OCI-LY7 (cell line): ENCODE data around the gene RTEL1. TPM values are rescaled to one million over a fixed set of nuclear protein-coding genes. Genes with fewer than 3 reads are reported as not detected.

ENCODE experiments used
- BruUV-seq: library from RNA; stranded (reverse); fragments of 400-500 nt; replicated peaks from 2 replicates; lab custom pipeline; 2021; lab: Mats Ljungman, UMichigan
- CTCF ChIA-PET: fragments of 300-600 bp; sonication (Branson Sonifier 250); formaldehyde crosslinking; loops from one replicate; lab custom pipeline; 2022; ENCODE audit warnings: antibody characterized with exemption; ENCODE audit not compliant: unreplicated experiment; lab: Charles Lee
- POLR2A ChIA-PET: fragments of 300-600 bp; sonication (Branson Sonifier 250); formaldehyde crosslinking; loops from one replicate; lab custom pipeline; 2022; ENCODE audit warnings: antibody characterized with exemption; lab: Charles Lee
- DNase-seq: peaks from one replicate; pipeline ENCODE4 v3.0.0-alpha.2; 2015; ENCODE audit warnings: low spot score
- H2AFZ ChIP-seq: fragments of 200-600 bp; sonication (generic), shearing (Covaris generic); 2 replicates; pipeline ENCODE4 v1.6.1; 2014; ENCODE audit warnings: mild to moderate bottlenecking, antibody characterized with exemption, low read length, moderate library complexity
- H3K27ac ChIP-seq: fragments of 200-600 bp; sonication (generic); 2 replicates; pipeline ENCODE4 v1.5.1; 2014; ENCODE audit warnings: mixed run types, low read depth, mild to moderate bottlenecking, moderate library complexity, low read length, inconsistent platforms; ENCODE audit not compliant: poor library complexity, severe bottlenecking
- H3K36me3 ChIP-seq: fragments of 200-600 bp; sonication (generic); 2 replicates; pipeline ENCODE4 v1.6.1; 2014; ENCODE audit warnings: mild to moderate bottlenecking, antibody characterized with exemption, low read length, moderate library complexity, mixed read lengths; ENCODE audit not compliant: insufficient read depth
- H3K4me1 ChIP-seq: fragments of 200-600 bp; sonication (generic); 2 replicates; pipeline ENCODE4 v1.5.1; 2014; ENCODE audit warnings: mild to moderate bottlenecking, low read length; ENCODE audit not compliant: insufficient read depth, poor library complexity, severe bottlenecking
- H3K4me2 ChIP-seq: fragments of 200-600 bp; sonication (generic); 2 replicates; pipeline ENCODE4 v1.6.1; 2014; ENCODE audit warnings: mild to moderate bottlenecking, low read length
- H3K4me3 ChIP-seq: fragments of 200-600 bp; sonication (generic); 2 replicates; pipeline ENCODE4 v1.5.1; 2014; ENCODE audit warnings: mild to moderate bottlenecking, low read depth, low read length; ENCODE audit not compliant: poor library complexity, severe bottlenecking
- H3K79me2 ChIP-seq: fragments of 200-600 bp; sonication (generic); 2 replicates; pipeline ENCODE4 v1.6.1; 2016; ENCODE audit warnings: low read depth, mild to moderate bottlenecking, low read length, moderate library complexity, mixed read lengths; ENCODE audit not compliant: insufficient read depth
- H3K9me2 ChIP-seq: fragments of 200-600 bp; sonication (generic); 2 replicates; pipeline ENCODE4 v1.6.1; 2016; ENCODE audit warnings: mild to moderate bottlenecking, low read length, mixed read lengths; ENCODE audit not compliant: insufficient read depth
- H3K9me3 ChIP-seq: fragments of 200-600 bp; sonication (generic); 2 replicates; pipeline ENCODE4 v1.6.1; 2014; ENCODE audit warnings: mild to moderate bottlenecking, mixed run types, low read length, mixed read lengths
- H4K20me1 ChIP-seq: fragments of 200-600 bp; sonication (generic); 2 replicates; pipeline ENCODE4 v1.6.1; 2014; ENCODE audit warnings: mild to moderate bottlenecking, antibody characterized with exemption, low read length, moderate library complexity, mixed read lengths; ENCODE audit not compliant: insufficient read depth
- EZH2phosphoT487 ChIP-seq: fragments of 200-600 bp; sonication (generic); IDR thresholded peaks from 2 replicates; pipeline ENCODE4 v1.6.1; 2018; ENCODE audit warnings: low read depth, borderline replicate concordance, mild to moderate bottlenecking, mixed run types, antibody characterized with exemption, low read length, moderate library complexity, mixed read lengths
- intact Hi-C: fragments of 100-400 bp; cut with micrococcal nuclease; formaldehyde crosslinking; loops from one replicate; pipeline ENCODE4 v1.10.0; 2022; ENCODE audit not compliant: unreplicated experiment
- total RNA-seq, 2 experiments: library from RNA; depleted of rRNA in 1 of 2; stranded (reverse); fragments of >200 nt in 1 of 2; shearing (Covaris generic) in 1 of 2; gene quantifications; 2 replicates each; pipeline ENCODE4 v1.2.3, GENCODE V29; 2014 to 2022
- TF ChIP-seq, protein P1 (sequence below): fragments of 200-600 bp; sonication (generic); conservative IDR thresholded peaks from 2 replicates; pipeline ENCODE4 v1.5.1; 2014; ENCODE audit warnings: mild to moderate bottlenecking, antibody characterized with exemption, low read length, moderate library complexity, mixed read lengths

Gene RTEL1
- total RNA-seq, 2 experiments from 2014 or later = 22.5 to 47.2 TPM

DNA sequence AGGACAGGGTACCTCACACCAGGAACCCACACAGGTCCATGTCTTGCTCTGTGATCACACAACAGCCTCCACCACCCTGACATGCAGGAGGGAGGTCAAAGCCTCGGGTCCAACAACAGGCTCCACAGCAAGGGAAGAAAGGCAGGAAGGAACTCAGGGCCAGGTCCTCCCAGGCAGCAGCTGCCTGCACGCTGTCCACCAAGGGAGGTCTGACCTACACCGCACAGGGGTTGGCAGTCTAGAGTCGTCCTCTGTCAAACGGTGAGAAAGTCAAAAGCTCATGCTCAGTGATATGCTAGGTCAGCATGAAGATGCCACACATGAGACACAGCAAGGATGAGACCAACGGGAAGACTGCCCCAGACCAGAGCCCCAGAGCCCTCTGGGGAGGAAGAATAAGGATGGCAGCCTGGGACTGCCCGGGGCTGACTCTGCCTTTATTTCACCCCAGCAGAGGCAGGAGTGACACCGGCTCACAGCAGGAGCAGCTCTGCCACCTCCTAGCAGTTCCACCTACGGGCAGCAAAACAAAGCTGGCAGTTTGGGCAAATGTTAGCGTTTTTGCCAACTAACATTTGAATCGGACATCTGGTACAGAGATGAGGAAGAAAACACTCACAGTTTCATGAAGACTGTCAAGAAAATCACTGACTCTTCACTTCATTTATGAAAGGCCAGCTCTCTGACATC is 39.7 kb upstream of the RTEL1 start:
- Histone ChIP-seq H3K4me1 (no peaks in the 10 kb centered on the region), H3K9me2 (no peaks in the 10 kb centered on the region), H3K4me2 (no peak overlapping the region), H3K9me3 (no peaks in the 10 kb centered on the region), H3K27ac (no peak overlapping the region), H4K20me1 (no peaks in the 10 kb centered on the region), H2AFZ (no peak overlapping the region), H3K79me2 (peaks cover 11% of the 10 kb centered on the region; the same call in 1 of the 2 replicates), H3K36me3 (peaks cover 46% of the 10 kb centered on the region), H3K4me3 (no peak overlapping the region)
- intact Hi-C loops = no loop called here
- no peak for DNase-seq
- ChIA-PET POLR2A (no interaction called here), CTCF (no interaction called here)
- TF ChIP-seq, protein P1, sequence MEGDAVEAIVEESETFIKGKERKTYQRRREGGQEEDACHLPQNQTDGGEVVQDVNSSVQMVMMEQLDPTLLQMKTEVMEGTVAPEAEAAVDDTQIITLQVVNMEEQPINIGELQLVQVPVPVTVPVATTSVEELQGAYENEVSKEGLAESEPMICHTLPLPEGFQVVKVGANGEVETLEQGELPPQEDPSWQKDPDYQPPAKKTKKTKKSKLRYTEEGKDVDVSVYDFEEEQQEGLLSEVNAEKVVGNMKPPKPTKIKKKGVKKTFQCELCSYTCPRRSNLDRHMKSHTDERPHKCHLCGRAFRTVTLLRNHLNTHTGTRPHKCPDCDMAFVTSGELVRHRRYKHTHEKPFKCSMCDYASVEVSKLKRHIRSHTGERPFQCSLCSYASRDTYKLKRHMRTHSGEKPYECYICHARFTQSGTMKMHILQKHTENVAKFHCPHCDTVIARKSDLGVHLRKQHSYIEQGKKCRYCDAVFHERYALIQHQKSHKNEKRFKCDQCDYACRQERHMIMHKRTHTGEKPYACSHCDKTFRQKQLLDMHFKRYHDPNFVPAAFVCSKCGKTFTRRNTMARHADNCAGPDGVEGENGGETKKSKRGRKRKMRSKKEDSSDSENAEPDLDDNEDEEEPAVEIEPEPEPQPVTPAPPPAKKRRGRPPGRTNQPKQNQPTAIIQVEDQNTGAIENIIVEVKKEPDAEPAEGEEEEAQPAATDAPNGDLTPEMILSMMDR = no peak
- no peak for TF ChIP-seq EZH2phosphoT487
- no TSS peak for BruUV-seq

DNA sequence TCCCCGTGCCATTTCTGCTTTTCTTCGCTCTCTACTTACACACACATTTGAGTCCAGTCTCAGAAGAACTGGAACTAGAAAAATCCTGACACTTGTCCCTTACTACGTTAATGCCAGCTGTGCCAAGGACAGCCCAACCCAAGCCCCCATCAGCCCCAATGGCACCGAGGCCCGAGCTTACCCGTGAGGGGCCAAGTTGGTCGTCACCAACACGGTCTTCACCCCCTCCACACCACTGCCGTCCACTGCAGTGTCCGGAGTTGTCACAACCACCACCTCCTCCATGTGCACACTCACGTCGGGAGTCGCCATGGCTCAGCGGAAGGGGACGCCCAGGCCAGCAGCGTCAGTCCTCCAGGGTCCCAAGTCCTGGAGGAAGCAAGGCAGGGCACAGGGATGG is 39.0 kb upstream of the RTEL1 start:
- H3K4me2 ChIP-seq = no peak overlapping the region
- no peak overlapping the region for H2AFZ ChIP-seq
- H3K27ac ChIP-seq = no peak overlapping the region
- intact Hi-C loops = no loop called here
- H3K4me1 ChIP-seq = no peaks in the 10 kb centered on the region
- DNase-seq = no peak
- peaks cover 43% of the 10 kb centered on the region for H3K36me3 ChIP-seq
- no peaks in the 10 kb centered on the region for H4K20me1 ChIP-seq
- H3K79me2 ChIP-seq = peaks cover 11% of the 10 kb centered on the region; the same call in 1 of the 2 replicates
- no peaks in the 10 kb centered on the region for H3K9me2 ChIP-seq
- CTCF ChIA-PET = no interaction called here
- no peak overlapping the region for H3K4me3 ChIP-seq
- POLR2A ChIA-PET = no interaction called here
- TF ChIP-seq EZH2phosphoT487 = no peak
- TF ChIP-seq, protein P1 = no peak
- no TSS peak for BruUV-seq
- H3K9me3 ChIP-seq = no peaks in the 10 kb centered on the region

DNA sequence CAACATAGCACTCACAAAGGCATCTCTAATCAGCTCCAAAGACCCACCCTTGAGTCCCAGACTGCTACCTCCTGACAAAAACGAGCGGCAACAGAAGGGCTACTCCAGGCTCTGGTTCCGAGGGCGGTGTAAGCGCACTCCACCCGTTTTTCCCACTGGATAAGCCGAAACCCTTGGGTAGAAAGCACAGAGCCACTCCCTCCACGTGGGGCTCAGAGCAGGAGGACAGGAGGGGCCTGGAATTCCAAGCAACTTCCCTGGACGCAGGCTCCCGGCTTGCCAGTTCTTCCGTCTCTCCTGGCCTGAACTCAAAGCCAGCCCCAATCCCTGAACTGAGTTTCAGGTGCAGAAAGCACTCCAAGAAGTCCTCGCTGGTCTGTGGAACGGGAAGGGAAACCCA is 38.6 kb upstream of the RTEL1 start:
- peaks cover 43% of the 10 kb centered on the region for H3K36me3 ChIP-seq
- H3K9me2 ChIP-seq = no peaks in the 10 kb centered on the region
- no TSS peak for BruUV-seq
- H3K79me2 ChIP-seq = peaks cover 11% of the 10 kb centered on the region; the same call in 1 of the 2 replicates
- H4K20me1 ChIP-seq = no peaks in the 10 kb centered on the region
- no peak overlapping the region for H2AFZ ChIP-seq
- DNase-seq = no peak
- H3K4me2 ChIP-seq = no peak overlapping the region
- TF ChIP-seq, protein P1 = no peak
- TF ChIP-seq EZH2phosphoT487 = no peak
- CTCF ChIA-PET = no interaction called here
- no peaks in the 10 kb centered on the region for H3K4me1 ChIP-seq
- no peaks in the 10 kb centered on the region for H3K9me3 ChIP-seq
- H3K27ac ChIP-seq = no peak overlapping the region
- intact Hi-C loops = no loop called here
- no peak overlapping the region for H3K4me3 ChIP-seq
- POLR2A ChIA-PET = no interaction called here
